GM19238 (cell line): ENCODE measurements around the gene TBCK.
A peak's percentile ranks its signal among the peaks of the same experiment; 100 is the strongest.

ENCODE experiments used
- DNase-seq: peaks from one replicate; pipeline ENCODE4 v3.0.0; 2011; ENCODE audit warnings: low spot score; ENCODE audit not compliant: insufficient read length

TBCK gene

DNA sequence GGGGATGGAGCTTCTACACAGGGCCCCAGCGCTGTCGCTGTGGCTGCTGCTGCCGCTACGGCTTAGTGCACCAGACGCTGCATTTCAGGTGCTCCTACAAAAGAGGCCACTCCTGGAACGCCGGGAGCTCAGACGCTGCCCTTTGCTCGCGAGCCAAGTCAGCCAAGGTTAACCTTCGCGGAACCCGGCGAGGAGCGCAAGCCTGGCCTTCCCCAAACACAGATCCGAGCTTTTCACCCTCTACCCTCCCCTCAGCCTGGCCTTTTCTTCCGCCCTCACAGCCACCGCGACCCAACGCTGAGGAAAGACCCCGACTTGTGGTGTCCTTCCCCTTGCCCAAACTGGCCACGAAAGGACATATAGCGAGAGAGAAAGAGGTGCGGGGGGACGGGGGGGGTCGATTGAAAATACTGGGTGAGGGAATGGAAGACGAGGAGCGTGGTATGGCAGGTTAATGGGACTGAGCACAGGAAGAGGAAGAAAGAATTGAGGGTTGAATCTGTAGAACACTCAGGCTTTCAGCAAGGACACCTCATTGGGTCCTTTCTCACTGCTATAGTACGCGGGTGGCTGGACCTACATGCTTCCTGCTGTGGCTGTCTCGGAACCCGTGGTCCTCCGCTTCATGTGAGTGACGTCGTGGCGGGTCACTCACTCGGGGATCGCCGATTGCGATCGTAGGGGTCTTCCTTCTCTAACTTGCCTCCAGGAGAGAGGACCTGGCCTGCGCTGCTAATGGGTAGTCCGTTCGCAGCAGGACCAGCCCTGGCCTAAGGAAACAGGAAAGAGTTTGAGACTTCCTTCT lies at the start of gene TBCK, which contains the start of gene AIMP1:
Gene TBCK (minus strand): TSS at position 242 of the 805 bp plus-strand sequence. CDS start 7,249 bp downstream, outside the sequence.
Gene AIMP1 (plus strand): TSS at position 583 of the 805 bp plus-strand sequence. CDS start 8,460 bp downstream, outside the sequence.
- peak; percentile 55 for DNase-seq

GRCh38 chr4:106365613-106366012 lies 49.6 kb upstream of the TBCK start:
- DNase-seq = no peak

DNA sequence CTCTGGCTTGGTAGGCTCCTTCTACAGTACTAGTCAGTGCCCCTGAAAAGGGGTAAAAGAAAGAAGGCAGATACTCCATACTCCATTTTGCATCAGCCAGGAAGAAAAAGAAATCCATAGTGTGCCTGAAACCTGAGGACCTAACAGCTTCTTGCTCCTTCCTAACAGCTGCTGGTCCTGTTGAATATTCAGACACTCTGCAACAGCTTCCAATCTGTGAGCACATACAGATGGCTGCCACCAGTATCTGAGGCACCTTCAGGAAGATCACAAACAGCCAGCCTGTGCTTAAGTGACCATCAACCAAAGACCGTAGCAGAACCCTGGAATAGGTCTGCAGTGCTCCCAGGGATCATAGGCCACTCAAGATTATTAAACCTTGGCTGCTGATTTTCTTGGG lies 48.3 kb upstream of the TBCK start:
- DNase-seq = no peak

- DNase-seq = no peak
These were observed 46.2 kb upstream of the TBCK start for GRCh38 chr4:106362086-106362825.

DNA sequence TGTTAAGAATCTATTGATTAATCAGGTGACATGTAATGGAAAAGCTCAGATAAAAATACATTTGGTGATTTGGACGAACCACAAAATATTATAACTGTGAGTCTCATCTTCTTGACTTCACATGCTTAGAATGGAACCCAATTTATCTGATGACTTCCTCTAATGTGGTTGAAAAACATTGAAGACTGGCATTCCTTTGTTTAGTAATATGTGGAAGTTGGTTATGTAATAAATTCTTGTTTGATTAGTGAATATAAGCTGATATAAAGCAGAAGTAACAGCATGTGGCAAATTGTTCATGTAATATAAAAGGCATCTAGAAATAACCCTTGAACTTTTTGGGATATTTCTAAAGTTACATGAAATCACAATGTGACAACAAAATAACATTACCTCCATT lies 42.9 kb upstream of the TBCK start:
- DNase-seq = no peak

DNA sequence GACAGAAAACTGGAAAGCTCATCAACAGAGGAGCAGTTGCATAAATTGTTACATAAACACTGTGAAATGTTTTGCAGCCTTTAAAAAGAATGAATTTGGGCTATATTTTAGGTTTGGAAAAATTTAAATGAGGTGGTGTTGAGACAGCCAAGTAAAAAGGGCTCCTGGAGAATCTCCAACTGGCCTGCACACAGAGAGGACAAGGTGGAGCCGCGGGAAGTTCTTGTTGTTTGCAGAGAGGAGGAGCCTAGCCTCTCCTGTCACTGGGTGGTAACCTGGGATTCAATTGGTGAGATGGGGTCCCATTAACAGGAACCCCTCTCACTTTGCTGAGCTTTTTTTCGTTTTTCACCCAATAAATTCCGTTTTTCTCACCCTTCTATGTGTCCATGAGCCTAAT lies 39.2 kb upstream of the TBCK start:
- DNase-seq = no peak

DNA sequence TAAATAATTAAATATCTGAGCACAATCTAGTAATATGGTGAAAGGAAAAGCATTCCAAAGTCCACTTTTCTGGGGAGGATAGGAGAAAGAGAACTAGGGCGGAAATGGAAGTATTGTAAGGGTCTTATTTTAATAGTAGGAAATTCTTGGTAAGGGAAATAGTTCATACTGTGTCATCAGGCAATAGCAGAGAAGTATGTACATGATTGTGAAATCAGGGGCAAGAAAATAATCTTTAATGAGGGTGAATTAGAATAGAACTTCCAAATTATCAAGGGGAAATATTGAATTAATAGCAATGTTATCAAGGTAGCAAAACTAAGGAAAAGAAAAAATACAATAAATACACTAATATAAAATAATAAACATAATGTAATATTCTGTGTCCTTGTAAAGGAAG lies 37.8 kb upstream of the TBCK start:
- DNase-seq = no peak

- no peak for DNase-seq
These were observed 35.0 kb upstream of the TBCK start for GRCh38 chr4:106351016-106351415.

GRCh38 chr4:106347167-106347566 lies 31.2 kb upstream of the TBCK start:
- no peak for DNase-seq

GRCh38 chr4:106344647-106344970 lies 28.6 kb upstream of the TBCK start:
- no peak for DNase-seq

GRCh38 chr4:106343865-106344646 lies 28.0 kb upstream of the TBCK start:
- no peak for DNase-seq

GRCh38 chr4:106340774-106341173 lies 24.8 kb upstream of the TBCK start:
- no peak for DNase-seq

- DNase-seq = no peak
These were observed 23.4 kb upstream of the TBCK start for GRCh38 chr4:106339431-106339830.

DNA sequence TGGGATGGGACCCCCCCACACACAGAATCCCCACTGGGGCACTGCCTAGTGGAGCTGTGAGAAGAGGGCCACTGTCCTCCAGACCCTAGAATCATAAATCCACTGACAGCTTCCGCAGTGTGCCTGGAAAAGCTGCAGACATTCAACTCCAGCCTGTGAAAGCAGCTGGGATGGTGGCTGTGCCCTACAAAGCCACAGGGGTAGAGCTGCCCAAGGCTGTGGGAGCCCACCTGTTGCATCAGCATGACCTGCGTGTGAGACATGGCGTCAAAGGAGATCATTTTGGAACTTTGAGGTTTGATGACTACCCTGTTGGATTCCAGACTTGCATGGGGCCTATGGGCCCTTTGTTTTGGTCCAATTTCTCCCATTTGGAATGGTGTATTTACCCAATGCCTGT lies 22.7 kb upstream of the TBCK start:
- DNase-seq = no peak

- DNase-seq = no peak
These were observed 21.9 kb upstream of the TBCK start for GRCh38 chr4:106337916-106338315.

DNA sequence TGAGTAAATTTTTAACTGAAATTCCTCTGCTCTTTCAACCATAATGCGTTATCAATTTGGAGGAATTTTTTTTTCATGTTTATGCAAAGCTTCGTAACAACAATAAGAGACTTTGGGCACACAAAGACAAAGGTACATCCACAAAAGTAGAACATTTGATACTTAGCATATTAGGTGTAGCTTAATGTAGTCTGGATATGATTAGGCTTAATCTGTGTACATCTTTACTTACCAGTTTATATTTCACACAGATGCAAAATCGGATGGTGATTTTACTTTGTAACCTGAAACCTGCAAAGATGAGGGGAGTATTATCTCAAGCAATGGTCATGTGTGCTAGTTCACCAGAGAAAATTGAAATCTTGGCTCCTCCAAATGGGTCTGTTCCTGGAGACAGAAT lies 20.6 kb upstream of the TBCK start:
- DNase-seq = no peak

- no peak for DNase-seq
These were observed 18.9 kb upstream of the TBCK start for GRCh38 chr4:106334741-106335470.

DNA sequence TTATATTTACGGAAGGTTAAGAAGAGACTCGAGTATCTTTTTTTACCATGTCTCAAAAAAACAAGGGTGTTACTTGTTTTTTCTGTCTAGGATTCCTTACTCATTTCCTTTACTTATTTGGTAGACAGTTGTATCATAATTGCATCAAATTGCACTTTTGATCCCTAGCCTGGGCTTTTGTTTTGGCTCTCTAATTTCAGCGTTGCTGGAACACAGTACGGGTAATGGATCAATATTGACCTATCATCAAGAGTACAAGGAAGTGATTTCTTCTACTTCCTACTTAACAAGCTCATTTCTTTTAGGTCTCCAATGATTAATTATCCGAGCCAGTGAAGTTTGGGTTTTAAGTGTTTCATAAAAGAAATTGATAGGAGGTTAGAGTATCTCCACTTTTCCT lies 17.2 kb upstream of the TBCK start:
- no peak for DNase-seq

DNA sequence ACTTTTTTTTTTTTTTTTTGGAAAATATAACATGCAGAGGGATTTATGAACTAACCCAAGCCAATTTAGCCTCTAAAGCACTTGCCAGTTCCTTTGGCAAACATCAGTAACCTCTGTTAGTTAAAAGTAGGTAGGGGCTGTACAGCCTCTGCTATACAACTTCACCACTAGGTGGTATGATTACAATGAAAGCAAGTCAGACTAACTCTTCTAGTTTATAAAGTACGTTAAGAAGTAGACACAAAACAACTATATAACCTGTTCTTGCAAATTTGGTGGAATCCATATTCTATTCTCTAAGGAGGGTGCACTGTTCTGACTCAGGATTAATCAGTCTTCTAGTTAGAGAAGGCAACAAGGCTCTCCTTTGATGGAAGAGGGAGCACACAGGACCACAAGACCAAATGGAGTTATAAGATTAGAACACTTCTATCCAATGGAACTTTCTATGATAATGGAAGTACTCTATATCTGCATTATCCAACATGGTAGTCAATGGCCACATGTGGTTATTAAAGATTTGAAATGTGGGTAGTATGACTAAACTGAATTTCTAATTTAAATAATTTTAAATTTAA lies 13.1 kb upstream of the TBCK start:
- DNase-seq = no peak

- no peak for DNase-seq
These were observed 9.8 kb upstream of the TBCK start for GRCh38 chr4:106325800-106326199.

DNA sequence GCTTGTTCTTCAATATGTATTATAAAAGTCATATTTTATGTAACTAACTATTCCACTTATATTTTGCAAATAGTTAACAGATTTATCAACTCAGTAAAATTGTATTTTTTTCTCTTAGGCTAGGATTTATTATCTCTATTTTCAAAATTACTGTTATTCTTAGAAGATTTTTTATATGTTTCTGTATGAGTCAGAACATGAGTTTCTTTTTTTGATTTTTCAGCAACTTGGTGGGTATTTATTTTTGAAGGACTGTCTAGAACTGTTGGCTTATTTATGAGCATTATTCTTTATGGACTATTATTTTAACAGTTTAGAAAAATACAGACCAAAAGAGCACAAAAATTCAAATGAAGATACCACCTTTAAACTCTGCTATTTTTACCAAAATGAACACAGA lies 7.1 kb upstream of the TBCK start:
- DNase-seq = no peak
